Panc1 (cell line): ENCODE results near the gene ZNF566. TPM values are rescaled to one million over a fixed set of nuclear protein-coding genes. Genes with fewer than 3 reads are reported as not detected.

ENCODE experiments used
- ATAC-seq: fragments of 200-7000 bp; cut with Tn5 transposase; 2 replicates; pipeline ENCODE4 v1.9.1; 2020; ENCODE audit warnings: mild to moderate bottlenecking, moderate library complexity
- BruUV-seq: library from RNA; stranded (reverse); fragments of 400-500 nt; replicated peaks from 2 replicates; lab custom pipeline; 2021; lab: Mats Ljungman, UMichigan
- CTCF ChIA-PET: fragments of 300-600 bp; sonication (Branson Sonifier 250); formaldehyde crosslinking; loops from one replicate; lab custom pipeline; 2022; ENCODE audit warnings: antibody characterized with exemption; lab: Charles Lee
- POLR2A ChIA-PET: fragments of 300-600 bp; sonication (Branson Sonifier 250); formaldehyde crosslinking; loops from one replicate; lab custom pipeline; 2022; ENCODE audit warnings: antibody characterized with exemption; lab: Charles Lee
- DNase-seq: peaks from one replicate; pipeline ENCODE4 v3.0.0-alpha.2; 2010; ENCODE audit warnings: low read depth, low spot score
- H3K27ac ChIP-seq: 2 replicates; pipeline ENCODE4 v1.5.1; 2011; ENCODE audit warnings: mild to moderate bottlenecking, low read length, inconsistent platforms
- H3K27me3 ChIP-seq: fragments of 200-500 bp; sonication (Bioruptor generic); 2 replicates; pipeline ENCODE4 v1.6.0; 2014; ENCODE audit warnings: low read length, inconsistent platforms; ENCODE audit not compliant: control insufficient read depth, insufficient read depth
- H3K36me3 ChIP-seq: fragments of 200-500 bp; sonication (Bioruptor generic); 2 replicates; pipeline ENCODE4 v1.5.1; 2014; ENCODE audit warnings: inconsistent platforms, mild to moderate bottlenecking, low read length, moderate library complexity; ENCODE audit not compliant: control insufficient read depth, insufficient read depth
- H3K4me1 ChIP-seq: 2 replicates; pipeline ENCODE4 v1.5.1; 2011; ENCODE audit warnings: inconsistent platforms, mild to moderate bottlenecking, low read length, moderate library complexity; ENCODE audit not compliant: control insufficient read depth, insufficient read depth
- H3K4me3 ChIP-seq, 2 experiments: 2 replicates each; pipeline ENCODE4 v1.5.1; 2011 to 2012; ENCODE audit warnings: low read depth in 2 of 2, low read length in 2 of 2, mild to moderate bottlenecking in 2 of 2, inconsistent platforms in 1 of 2, moderate library complexity in 1 of 2
- H3K9me3 ChIP-seq: fragments of 200-500 bp; sonication (Bioruptor generic); 2 replicates; pipeline ENCODE4 v1.5.1; 2014; ENCODE audit warnings: low read depth, mild to moderate bottlenecking, inconsistent platforms, low read length, moderate library complexity; ENCODE audit not compliant: control insufficient read depth, insufficient read depth
- CTCF ChIP-seq: fragments of 450-650 bp; IDR thresholded peaks from 2 replicates; pipeline ENCODE4 v1.5.1; 2017; ENCODE audit warnings: mild to moderate bottlenecking
- POLR2AphosphoS5 ChIP-seq: IDR thresholded peaks from 2 replicates; pipeline ENCODE4 v1.6.1; 2012; ENCODE audit warnings: mild to moderate bottlenecking, low read depth, low read length, moderate library complexity
- SIN3A ChIP-seq: IDR thresholded peaks from 2 replicates; pipeline ENCODE4 v1.6.1; 2012; ENCODE audit warnings: low read depth, mild to moderate bottlenecking, low read length, moderate library complexity, borderline replicate concordance; ENCODE audit not compliant: insufficient read depth
- TCF7L2 ChIP-seq: IDR thresholded peaks from 2 replicates; pipeline ENCODE4 v1.6.1; 2011; ENCODE audit warnings: mild to moderate bottlenecking, low read depth, low read length, inconsistent platforms
- in situ Hi-C: cut with HindIII; loops from 2 replicates; pipeline ENCODE4 v1.10.0; 2016; ENCODE audit warnings: low sequenced_read_pairs, low pct_unique_long_range_greater_than_20kb
- intact Hi-C: fragments of 100-400 bp; cut with micrococcal nuclease; formaldehyde crosslinking; loops from one replicate; pipeline ENCODE4 v1.10.0; 2022; ENCODE audit not compliant: unreplicated experiment
- total RNA-seq: library from RNA; stranded (reverse); gene quantifications from one replicate; pipeline ENCODE4 v1.2.1, GENCODE V29; 2021; ENCODE audit not compliant: unreplicated experiment
- TF ChIP-seq, protein P1 (sequence below), 2 experiments: IDR thresholded peaks; 2 replicates each; pipeline ENCODE4 v1.6.1; 2011 to 2012; ENCODE audit warnings: low read depth in 2 of 2, control low read depth in 1 of 2, low read length in 1 of 2, mild to moderate bottlenecking in 1 of 2, moderate library complexity in 1 of 2; ENCODE audit not compliant: insufficient read depth in 1 of 2

Gene ZNF566
- total RNA-seq, 1 experiment from 2014 or later = 19.5 TPM

GRCh38 chr19:36418287-36419001 lies 70.9 kb downstream of the ZNF566 start, which contains the start of gene ZFP82:
ZFP82 (minus strand) TSS chr19:36418644; CDS start chr19:36409789, 8,855 bp downstream.
- H3K9me3 ChIP-seq = peaks cover 6% of the 10 kb centered on the region; the same call in 1 of the 2 replicates
- H3K4me3 ChIP-seq = peak within 1 kb of the TSS; percentile 60 to 71
- no peak for DNase-seq
- CTCF ChIA-PET = no interaction called here
- BruUV-seq = no TSS peak
- H3K36me3 ChIP-seq = no peaks in the 10 kb centered on the region
- H3K4me1 ChIP-seq = no peaks in the 10 kb centered on the region
- in situ Hi-C loops = no loop called here
- TF ChIP-seq SIN3A (0 out of 2 replicates have a peak, but pooled peaks have one; percentile 35), TCF7L2 (no peak), POLR2AphosphoS5 (peak; percentile 86), CTCF (no peak)
- TF ChIP-seq, protein P1, sequence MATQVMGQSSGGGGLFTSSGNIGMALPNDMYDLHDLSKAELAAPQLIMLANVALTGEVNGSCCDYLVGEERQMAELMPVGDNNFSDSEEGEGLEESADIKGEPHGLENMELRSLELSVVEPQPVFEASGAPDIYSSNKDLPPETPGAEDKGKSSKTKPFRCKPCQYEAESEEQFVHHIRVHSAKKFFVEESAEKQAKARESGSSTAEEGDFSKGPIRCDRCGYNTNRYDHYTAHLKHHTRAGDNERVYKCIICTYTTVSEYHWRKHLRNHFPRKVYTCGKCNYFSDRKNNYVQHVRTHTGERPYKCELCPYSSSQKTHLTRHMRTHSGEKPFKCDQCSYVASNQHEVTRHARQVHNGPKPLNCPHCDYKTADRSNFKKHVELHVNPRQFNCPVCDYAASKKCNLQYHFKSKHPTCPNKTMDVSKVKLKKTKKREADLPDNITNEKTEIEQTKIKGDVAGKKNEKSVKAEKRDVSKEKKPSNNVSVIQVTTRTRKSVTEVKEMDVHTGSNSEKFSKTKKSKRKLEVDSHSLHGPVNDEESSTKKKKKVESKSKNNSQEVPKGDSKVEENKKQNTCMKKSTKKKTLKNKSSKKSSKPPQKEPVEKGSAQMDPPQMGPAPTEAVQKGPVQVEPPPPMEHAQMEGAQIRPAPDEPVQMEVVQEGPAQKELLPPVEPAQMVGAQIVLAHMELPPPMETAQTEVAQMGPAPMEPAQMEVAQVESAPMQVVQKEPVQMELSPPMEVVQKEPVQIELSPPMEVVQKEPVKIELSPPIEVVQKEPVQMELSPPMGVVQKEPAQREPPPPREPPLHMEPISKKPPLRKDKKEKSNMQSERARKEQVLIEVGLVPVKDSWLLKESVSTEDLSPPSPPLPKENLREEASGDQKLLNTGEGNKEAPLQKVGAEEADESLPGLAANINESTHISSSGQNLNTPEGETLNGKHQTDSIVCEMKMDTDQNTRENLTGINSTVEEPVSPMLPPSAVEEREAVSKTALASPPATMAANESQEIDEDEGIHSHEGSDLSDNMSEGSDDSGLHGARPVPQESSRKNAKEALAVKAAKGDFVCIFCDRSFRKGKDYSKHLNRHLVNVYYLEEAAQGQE (IDR thresholded peaks at IDR 0.05; ENCODE audit: insufficient read depth in 1 of 2, low read depth in 2 of 2, low read length in 1 of 2) = no peak; a peak in 1 of 4 replicates
- H3K27ac ChIP-seq = peak within 1 kb of the TSS; percentile 79
- H3K27me3 ChIP-seq = no peaks in the 10 kb centered on the region
- POLR2A ChIA-PET = interaction anchor here (0.6 kb wide), 1 partner anchor 373 kb away, joined by 5 read pairs; no protein-coding TSS in a partner anchor
- peak; percentile 97 for ATAC-seq
- intact Hi-C loops = no loop called here

GRCh38 chr19:36417752-36418286 lies 71.5 kb downstream of the ZNF566 start:
- ATAC-seq (peak; percentile 36), DNase-seq (no peak)
- POLR2A ChIA-PET = interaction anchor here (0.6 to 0.7 kb wide), 2 partner anchors 374 to 417 kb away, joined by 4 to 5 read pairs; no protein-coding TSS in a partner anchor
- H3K9me3 ChIP-seq = peaks cover 7% of the 10 kb centered on the region; the same call in 1 of the 2 replicates
- TF ChIP-seq POLR2AphosphoS5 = no peak
- no peak for TF ChIP-seq SIN3A
- TF ChIP-seq, protein P1 (IDR thresholded peaks at IDR 0.05; ENCODE audit: insufficient read depth in 1 of 2, low read depth in 2 of 2, low read length in 1 of 2) = no peak
- TF ChIP-seq TCF7L2 = no peak
- TF ChIP-seq CTCF = no peak
- CTCF ChIA-PET = no interaction called here
- in situ Hi-C loops = no loop called here
- no TSS peak for BruUV-seq
- H3K4me1 ChIP-seq = no peaks in the 10 kb centered on the region
- H3K4me3 ChIP-seq = peak overlapping the region; percentile 60 to 71
- no peaks in the 10 kb centered on the region for H3K36me3 ChIP-seq
- intact Hi-C loops = no loop called here
- H3K27me3 ChIP-seq = no peaks in the 10 kb centered on the region
- peak overlapping the region; percentile 79 for H3K27ac ChIP-seq
